Naive thymus-derived CD8-positive, alpha-beta T cell (primary cell): ENCODE data around the gene MED8. TPM values are rescaled to one million over a fixed set of nuclear protein-coding genes. Genes with fewer than 3 reads are reported as not detected.
A peak's percentile ranks its signal among the peaks of the same experiment; 100 is the strongest.

Experiments
- ATAC-seq, 2 donors: fragments of 150-1000 bp; cut with Tn5 transposase in 1 of 2; sonication (Bioruptor Pico), chemical (Tn5 transposase) in 1 of 2; 1 replicate in 1 of 2; 2 replicates in 1 of 2; pipeline ENCODE4 v1.10.0; 2021; ENCODE audit warnings: mild to moderate bottlenecking in 2 of 2, moderate library complexity in 2 of 2
- POLR2A ChIA-PET: fragments of 350-600 bp; sonication (Branson Sonifier 250); formaldehyde crosslinking; loops from one replicate; lab custom pipeline; 2021; ENCODE audit warnings: antibody characterized with exemption; lab: Charles Lee
- DNase-seq, 10 donors: peaks; one replicate each; pipeline versions ENCODE4 v3.0.0 to v3.0.0-alpha.2; 2020 to 2022
- H3K27ac Mint-ChIP-seq, 10 donors: one replicate each; pipeline ENCODE4 v1.8.0; 2020 to 2022; ENCODE audit warnings: mild to moderate bottlenecking in 10 of 10, mixed read lengths in 10 of 10, moderate library complexity in 4 of 10, inconsistent platforms in 1 of 10
- H3K27me3 Mint-ChIP-seq, 5 donors: one replicate each; pipeline ENCODE4 v1.8.0; 2021 to 2022; ENCODE audit warnings: mixed read lengths in 5 of 5
- H3K36me3 Mint-ChIP-seq, 3 donors: one replicate each; pipeline ENCODE4 v1.8.0; 2020 to 2022; ENCODE audit warnings: mixed read lengths in 3 of 3, mild to moderate bottlenecking in 2 of 3, inconsistent platforms in 1 of 3
- H3K4me1 Mint-ChIP-seq, 4 donors: one replicate each; pipeline ENCODE4 v1.8.0; 2021 to 2022; ENCODE audit warnings: mixed read lengths in 4 of 4
- H3K4me3 Mint-ChIP-seq, 10 donors: one replicate each; pipeline ENCODE4 v1.8.0; 2020 to 2022; ENCODE audit warnings: mild to moderate bottlenecking in 10 of 10, mixed read lengths in 10 of 10, moderate library complexity in 6 of 10, inconsistent platforms in 1 of 10
- H3K9me3 Mint-ChIP-seq, 9 donors: one replicate each; pipeline ENCODE4 v1.8.0; 2020 to 2022; ENCODE audit warnings: mixed read lengths in 9 of 9, mild to moderate bottlenecking in 3 of 9, inconsistent platforms in 1 of 9, moderate library complexity in 1 of 9
- polyA plus RNA-seq, 3 donors: library from polyadenylated mRNA; unstranded; fragments of 300-500 nt; fragmentation: Illumina TruSeq; gene quantifications; one replicate each; pipeline ENCODE4 v1.2.3, GENCODE V29; 2021
- total RNA-seq, 8 experiments: library from RNA in 2 of 8; stranded (reverse) in 2 of 8; gene quantifications; one replicate each; pipeline ENCODE4 v1.2.3 and lab custom pipeline; 2021 to 2026

MED8 gene
- total and polyA plus RNA-seq, 5 experiments from 2014 or later: 16.8 to 34.7 (median 29.8) TPM

GRCh38 chr1:43396059-43396458 lies 6.5 kb upstream of the MED8 start:
- no peaks in the 10 kb centered on the region for H3K9me3 Mint-ChIP-seq
- POLR2A ChIA-PET: no interaction called here
- H3K27ac Mint-ChIP-seq: no peak overlapping the region
- H3K36me3 Mint-ChIP-seq: peaks cover 0 to 42% (median 0%) of the 10 kb centered on the region in 3 donors
- no peak overlapping the region for H3K4me3 Mint-ChIP-seq
- no peak for ATAC-seq
- DNase-seq: no peak
- H3K4me1 Mint-ChIP-seq: peaks cover 13 to 56% (median 27%) of the 10 kb centered on the region in 4 donors
- H3K27me3 Mint-ChIP-seq: no peaks in the 10 kb centered on the region

- ATAC-seq: no peak
These were observed 5.9 kb upstream of the MED8 start for GRCh38 chr1:43395523-43395922.

GRCh38 chr1:43392702-43393101 lies 3.1 kb upstream of the MED8 start:
- DNase-seq (no peak), ATAC-seq (no peak)
- H3K4me1 Mint-ChIP-seq: peaks cover 30 to 71% (median 44%) of the 10 kb centered on the region in 4 donors
- POLR2A ChIA-PET: no interaction called here
- H3K9me3 Mint-ChIP-seq: no peaks in the 10 kb centered on the region
- H3K36me3 Mint-ChIP-seq: peaks cover 2 to 36% (median 4%) of the 10 kb centered on the region in 3 donors
- peak overlapping the region in 1 of 10 donors; percentile 28 for H3K4me3 Mint-ChIP-seq
- no peaks in the 10 kb centered on the region for H3K27me3 Mint-ChIP-seq
- H3K27ac Mint-ChIP-seq: peak overlapping the region in 3 of 10 donors; percentile 9 to 68 (median 64)

More at GRCh38 chr1:43395523-43395922, 5.9 kb upstream of the MED8 start:
- no peak for DNase-seq
- peaks cover 0 to 39% (median 0%) of the 10 kb centered on the region in 3 donors for H3K36me3 Mint-ChIP-seq
- H3K9me3 Mint-ChIP-seq: no peaks in the 10 kb centered on the region
- POLR2A ChIA-PET: no interaction called here
- no peaks in the 10 kb centered on the region for H3K27me3 Mint-ChIP-seq
- H3K4me3 Mint-ChIP-seq: no peak overlapping the region
- H3K4me1 Mint-ChIP-seq: peaks cover 14 to 59% (median 30%) of the 10 kb centered on the region in 4 donors
- no peak overlapping the region for H3K27ac Mint-ChIP-seq

GRCh38 chr1:43388613-43389012 lies 987 bp downstream of the MED8 start:
- Mint-ChIP-seq H3K27me3 (no peaks in the 10 kb centered on the region), H3K27ac (peak overlapping the region; percentile 98 to 100 (median 99)), H3K36me3 (peaks cover 14 to 45% (median 14%) of the 10 kb centered on the region in 3 donors), H3K4me3 (peak overlapping the region; percentile 98 to 100 (median 100)), H3K9me3 (no peaks in the 10 kb centered on the region), H3K4me1 (peaks cover 29 to 61% (median 48%) of the 10 kb centered on the region in 4 donors)
- ATAC-seq (no peak), DNase-seq (no peak)
- POLR2A ChIA-PET: interaction anchor here (0.6 to 2.9 kb wide), 2 partner anchors 18 to 21 kb away, joined by 5 to 20 read pairs; partner anchors contain the start of gene ELOVL1

GRCh38 chr1:43387976-43388599 lies 1.5 kb downstream of the MED8 start:
- no peak for DNase-seq
- no peaks in the 10 kb centered on the region for H3K27me3 Mint-ChIP-seq
- peak overlapping the region; percentile 69 to 100 (median 99) for H3K27ac Mint-ChIP-seq
- no peak for ATAC-seq
- H3K36me3 Mint-ChIP-seq: peaks cover 14 to 46% (median 16%) of the 10 kb centered on the region in 3 donors
- no peaks in the 10 kb centered on the region for H3K9me3 Mint-ChIP-seq
- peaks cover 27 to 55% (median 45%) of the 10 kb centered on the region in 4 donors for H3K4me1 Mint-ChIP-seq
- POLR2A ChIA-PET: interaction anchor here (0.6 to 2.9 kb wide), 2 partner anchors 18 to 20 kb away, joined by 5 to 20 read pairs; partner anchors contain the start of gene ELOVL1
- H3K4me3 Mint-ChIP-seq: peak overlapping the region; percentile 98 to 100 (median 100)

- Mint-ChIP-seq H3K27me3 (no peaks in the 10 kb centered on the region), H3K36me3 (peaks cover 14 to 57% (median 16%) of the 10 kb centered on the region in 3 donors), H3K4me1 (peaks cover 22 to 53% (median 42%) of the 10 kb centered on the region in 4 donors), H3K27ac (peak overlapping the region in 4 of 10 donors; percentile 10 to 77 (median 40)), H3K4me3 (no peak overlapping the region), H3K9me3 (no peaks in the 10 kb centered on the region)
- POLR2A ChIA-PET: interaction anchor here (1.0 kb wide), 1 partner anchor 18 kb away, joined by 3 read pairs; the partner anchor contains the start of gene ELOVL1
- no peak for ATAC-seq
- no peak for DNase-seq
These were observed 2.9 kb downstream of the MED8 start for GRCh38 chr1:43386676-43387075.

- Mint-ChIP-seq H3K27ac (peak overlapping the region in 3 of 10 donors; percentile 4 to 45 (median 41)), H3K9me3 (no peaks in the 10 kb centered on the region), H3K4me1 (peaks cover 24 to 42% (median 34%) of the 10 kb centered on the region in 4 donors), H3K4me3 (no peak overlapping the region), H3K27me3 (no peaks in the 10 kb centered on the region), H3K36me3 (peaks cover 10 to 65% (median 16%) of the 10 kb centered on the region in 3 donors)
- ATAC-seq: no peak
- POLR2A ChIA-PET: interaction anchor here (0.6 to 3.1 kb wide), 3 partner anchors 15 to 25 kb away, joined by 3 to 11 read pairs (median 5); partner anchors contain the start of gene ELOVL1
- DNase-seq: no peak
These were observed 6.2 kb downstream of the MED8 start for GRCh38 chr1:43383449-43383848.

- DNase-seq (no peak), ATAC-seq (no peak)
- H3K27me3 Mint-ChIP-seq: no peaks in the 10 kb centered on the region
- peaks cover 19 to 31% (median 24%) of the 10 kb centered on the region in 4 donors for H3K4me1 Mint-ChIP-seq
- H3K27ac Mint-ChIP-seq: peak overlapping the region in 6 of 10 donors; percentile 22 to 79 (median 60)
- H3K9me3 Mint-ChIP-seq: no peaks in the 10 kb centered on the region
- H3K4me3 Mint-ChIP-seq: no peak overlapping the region
- POLR2A ChIA-PET: interaction anchor here (3.1 kb wide), 1 partner anchor 14 kb away, joined by 11 read pairs; the partner anchor contains the start of gene ELOVL1
- peaks cover 10 to 63% (median 16%) of the 10 kb centered on the region in 3 donors for H3K36me3 Mint-ChIP-seq
These were observed 7.4 kb downstream of the MED8 start for GRCh38 chr1:43382027-43382779.

- H3K4me3 Mint-ChIP-seq: no peak overlapping the region
- H3K9me3 Mint-ChIP-seq: no peaks in the 10 kb centered on the region
- H3K27ac Mint-ChIP-seq: peak overlapping the region in 9 of 10 donors; percentile 22 to 79 (median 66)
- ATAC-seq (no peak), DNase-seq (no peak)
- peaks cover 5 to 57% (median 12%) of the 10 kb centered on the region in 3 donors for H3K36me3 Mint-ChIP-seq
- peaks cover 19 to 30% (median 22%) of the 10 kb centered on the region in 4 donors for H3K4me1 Mint-ChIP-seq
- POLR2A ChIA-PET: no interaction called here
- no peaks in the 10 kb centered on the region for H3K27me3 Mint-ChIP-seq
These were observed 8.0 kb downstream of the MED8 start for GRCh38 chr1:43381612-43382011.

GRCh38 chr1:43379476-43379875 lies 10.1 kb downstream of the MED8 start:
- Mint-ChIP-seq H3K36me3 (peaks cover 0 to 39% (median 10%) of the 10 kb centered on the region in 3 donors), H3K9me3 (no peaks in the 10 kb centered on the region), H3K27me3 (no peaks in the 10 kb centered on the region), H3K27ac (peak overlapping the region in 1 of 10 donors; percentile 40), H3K4me1 (peaks cover 19 to 27% (median 22%) of the 10 kb centered on the region in 4 donors), H3K4me3 (no peak overlapping the region)
- POLR2A ChIA-PET: interaction anchor here (1.4 kb wide), 1 partner anchor 11 kb away, joined by 3 read pairs; no protein-coding TSS in a partner anchor
- ATAC-seq (no peak), DNase-seq (no peak)

GRCh38 chr1:43377831-43378230 lies 11.8 kb downstream of the MED8 start:
- H3K36me3 Mint-ChIP-seq: peaks cover 0 to 23% (median 5%) of the 10 kb centered on the region in 3 donors
- DNase-seq (no peak), ATAC-seq (no peak)
- peaks cover 19 to 27% (median 22%) of the 10 kb centered on the region in 4 donors for H3K4me1 Mint-ChIP-seq
- H3K9me3 Mint-ChIP-seq: no peaks in the 10 kb centered on the region
- H3K27me3 Mint-ChIP-seq: no peaks in the 10 kb centered on the region
- peak overlapping the region in 1 of 10 donors; percentile 38 for H3K27ac Mint-ChIP-seq
- POLR2A ChIA-PET: interaction anchor here (1.1 kb wide), 1 partner anchor 9 kb away, joined by 4 read pairs; no protein-coding TSS in a partner anchor
- H3K4me3 Mint-ChIP-seq: peak overlapping the region in 1 of 10 donors; percentile 6

GRCh38 chr1:43376723-43377235 lies 12.8 kb downstream of the MED8 start:
- POLR2A ChIA-PET: interaction anchor here (1.1 kb wide), 3 partner anchors 8 to 18 kb away, joined by 3 to 4 read pairs (median 4); partner anchors contain the start of genes CDC20 and SZT2

More at GRCh38 chr1:43376723-43377235, 12.8 kb downstream of the MED8 start:
- Mint-ChIP-seq H3K4me1 (peaks cover 16 to 21% (median 20%) of the 10 kb centered on the region in 4 donors), H3K4me3 (no peak overlapping the region), H3K27me3 (no peaks in the 10 kb centered on the region), H3K9me3 (no peaks in the 10 kb centered on the region), H3K27ac (peak overlapping the region in 2 of 10 donors; percentile 52 to 56), H3K36me3 (peaks cover 0 to 16% (median 5%) of the 10 kb centered on the region in 3 donors)
- no peak for ATAC-seq
- DNase-seq: no peak
